HPDE6-E6E7 (cell line): Measurements from ENCODE around the gene XRCC2.
"Not testable (repeated sequence)": the region's sequence is repeated elsewhere in the genome, so short reads cannot be mapped to it uniquely, and the experiment has no call there.

Experiments used
- DNase-seq: peaks from one replicate; pipeline ENCODE4 v3.0.0; 2011; ENCODE audit warnings: missing footprints; ENCODE audit errors: extremely low spot score

XRCC2 gene

DNA sequence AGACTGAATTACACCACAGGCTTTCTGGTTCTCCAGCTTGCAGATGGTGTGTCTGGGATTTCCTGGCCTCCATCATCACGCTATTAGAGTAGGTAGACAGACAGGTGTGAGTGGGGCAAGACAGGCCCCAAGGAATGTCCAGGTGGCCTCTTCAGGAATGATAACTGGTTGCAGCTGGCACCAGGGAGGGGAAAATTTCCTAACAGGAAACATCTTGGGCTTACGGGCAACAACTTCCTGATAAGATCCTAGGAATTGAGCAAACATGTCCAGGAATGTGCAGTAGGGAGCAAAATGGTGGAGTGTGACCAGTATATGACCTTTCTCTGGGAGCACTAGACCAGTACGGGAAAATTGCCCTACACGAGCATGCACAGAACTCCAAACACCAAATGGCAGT lies 11.3 kb downstream of the XRCC2 start:
- no peak for DNase-seq

DNA sequence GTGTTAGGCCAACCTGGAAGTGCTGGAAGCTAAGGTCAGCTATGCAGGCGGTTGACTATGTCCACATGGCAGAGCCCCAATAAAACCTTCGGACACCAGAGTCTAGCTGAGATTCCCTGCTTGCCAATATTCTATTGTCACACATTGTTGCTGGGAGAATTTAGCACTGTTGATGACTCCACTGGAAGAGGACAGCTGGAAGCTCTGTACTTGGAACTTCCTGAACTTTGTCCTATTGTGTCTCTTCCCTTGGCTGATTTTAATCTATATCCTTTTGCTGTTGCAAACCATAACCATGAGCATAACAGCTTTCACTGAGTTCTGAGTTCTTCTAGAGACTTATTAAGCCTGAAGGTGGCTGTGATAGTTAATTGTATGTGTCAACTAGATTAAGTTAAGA lies 12.0 kb downstream of the XRCC2 start:
- no peak for DNase-seq

DNA sequence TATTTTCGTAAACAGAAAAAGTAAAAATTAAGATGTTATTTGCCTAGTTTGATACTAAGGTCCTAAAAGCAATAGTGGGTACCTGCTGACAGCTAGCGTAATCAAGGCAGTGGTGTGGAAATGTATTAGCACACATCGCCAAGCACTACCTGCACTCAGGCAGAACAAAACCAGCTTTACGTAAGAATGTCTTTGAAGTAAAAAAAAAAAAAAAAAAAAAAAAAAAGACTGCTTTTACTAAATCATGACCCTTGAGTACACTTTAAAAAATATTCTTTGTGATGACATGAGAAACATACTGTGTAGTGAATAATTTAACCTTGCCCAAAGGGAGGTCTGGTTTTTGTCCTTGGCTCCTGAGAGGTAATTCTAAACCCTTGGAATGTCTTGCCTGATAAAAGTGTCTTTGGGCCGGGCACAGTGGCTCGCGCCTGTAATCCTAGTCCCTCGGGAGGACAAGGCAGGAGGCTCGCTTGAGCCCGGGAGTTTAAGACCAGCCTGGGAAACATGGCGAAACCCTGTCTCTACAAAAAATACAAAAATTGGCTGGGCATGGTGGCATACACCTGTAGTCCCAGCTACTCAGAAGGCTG lies 12.7 kb downstream of the XRCC2 start:
- no peak for DNase-seq

DNA sequence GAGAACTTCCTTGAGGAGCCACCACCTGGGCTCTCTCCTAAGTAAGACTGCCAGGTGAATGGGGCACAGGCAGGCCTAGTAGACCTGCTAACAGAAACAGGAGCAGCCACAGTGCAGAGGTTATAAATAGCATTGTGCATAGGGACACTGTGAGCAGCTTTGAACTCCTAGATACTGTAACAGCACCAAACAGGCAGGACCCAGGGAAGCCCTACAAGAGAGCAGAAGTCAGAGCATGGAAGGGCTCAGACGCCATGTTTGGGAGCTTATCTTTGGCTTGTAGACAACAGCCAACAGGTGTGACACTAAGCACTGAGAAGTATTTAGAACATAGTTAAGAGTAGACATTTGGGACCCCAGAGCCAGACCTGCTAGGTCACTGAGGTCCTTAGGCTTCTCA lies 14.5 kb downstream of the XRCC2 start:
- DNase-seq = no peak

DNA sequence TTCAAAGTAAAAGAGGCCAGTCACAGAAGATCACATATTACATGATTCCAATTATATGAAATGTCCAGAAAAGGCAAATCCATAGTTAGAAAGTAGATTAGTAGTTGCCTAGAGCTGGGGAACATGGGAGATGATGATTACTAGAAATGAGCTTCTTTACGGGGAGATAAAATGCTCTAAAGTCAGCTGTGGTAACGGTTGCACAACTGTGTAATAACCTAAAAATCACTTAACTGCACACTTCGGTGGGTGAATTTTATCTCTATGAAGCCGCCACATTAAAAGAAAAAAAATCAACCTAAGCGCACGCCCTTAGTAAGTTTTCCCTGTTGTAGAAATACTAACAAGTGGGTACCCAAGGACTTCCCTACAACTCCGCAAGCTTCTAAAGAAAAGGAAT lies 15.9 kb downstream of the XRCC2 start:
- DNase-seq = no peak

DNA sequence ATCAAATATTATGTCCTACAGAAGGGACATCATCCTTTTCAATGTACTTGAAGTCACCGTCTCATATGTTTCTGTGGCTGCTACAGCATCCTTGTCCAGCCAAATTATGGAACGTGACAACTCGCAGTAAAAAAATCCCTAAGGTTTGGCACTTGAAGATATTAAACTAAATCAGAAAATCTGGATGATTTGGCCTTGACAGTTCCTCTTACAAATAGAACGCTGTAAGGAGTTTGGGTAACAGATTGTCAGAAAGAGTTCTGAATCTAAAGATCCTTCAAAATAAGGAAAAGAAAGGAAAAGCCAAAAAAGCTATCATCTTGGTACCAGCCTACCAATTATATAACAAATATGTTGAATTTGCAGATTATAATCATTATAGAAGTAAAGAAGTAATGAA lies 21.0 kb downstream of the XRCC2 start:
- no peak for DNase-seq

DNA sequence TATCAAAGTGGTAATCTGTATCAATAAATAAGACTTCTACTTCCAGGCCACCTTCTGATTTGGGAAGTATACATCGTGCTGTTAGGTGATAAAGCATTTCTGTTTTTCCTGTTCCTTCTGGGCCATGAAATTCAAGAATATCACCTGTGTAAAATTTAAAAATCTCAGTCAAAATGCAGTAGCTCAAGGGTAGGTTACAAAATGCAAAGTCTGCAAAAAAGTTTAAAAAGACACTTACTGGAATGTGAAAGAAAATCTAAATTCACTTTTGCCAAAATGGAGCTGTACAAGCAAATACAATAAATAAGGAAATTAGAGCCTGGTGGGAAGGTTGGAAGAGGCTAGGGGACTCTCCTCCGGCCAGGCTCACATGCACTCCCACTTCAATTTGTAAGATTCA lies 26.7 kb downstream of the XRCC2 start:
- DNase-seq = no peak

DNA sequence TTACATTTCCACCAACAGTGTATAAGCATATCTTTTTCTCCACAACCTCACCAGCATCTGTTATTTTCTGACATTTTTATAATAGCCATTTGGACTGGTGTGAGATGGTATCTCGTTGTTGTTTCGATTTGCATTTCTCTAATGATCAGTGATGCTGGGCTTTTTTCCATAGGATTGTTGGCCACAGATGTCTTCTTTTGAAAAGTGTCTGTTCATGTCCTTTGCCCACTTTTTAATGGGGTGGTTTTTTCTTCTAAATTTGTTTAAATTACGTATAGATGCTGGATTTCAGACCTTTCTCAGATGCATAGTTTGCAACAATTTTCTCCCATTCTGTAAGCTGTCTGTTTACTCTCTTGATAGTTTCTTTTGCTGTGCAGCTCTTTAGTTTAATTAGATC lies 28.9 kb downstream of the XRCC2 start:
- DNase-seq = no peak

DNA sequence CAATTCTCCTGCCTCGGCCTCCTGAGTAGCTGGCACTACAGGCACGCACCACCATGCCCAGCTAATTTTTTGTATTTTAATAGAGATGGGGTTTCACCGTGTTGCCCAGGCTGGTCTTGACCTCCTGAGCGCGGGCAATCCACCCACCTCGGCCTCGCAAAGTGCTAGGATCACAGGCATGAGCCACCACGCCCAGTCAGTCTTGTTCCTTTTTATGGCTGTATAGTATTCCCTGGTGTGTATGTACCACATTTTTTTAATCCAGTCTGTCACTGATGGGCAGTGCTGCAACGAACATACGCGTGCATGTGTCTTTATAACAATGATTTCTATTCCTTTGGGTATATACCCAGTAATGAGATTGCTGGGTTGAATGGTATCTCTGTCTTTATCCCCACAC lies 29.4 kb downstream of the XRCC2 start:
- DNase-seq = not testable (repeated sequence)

DNA sequence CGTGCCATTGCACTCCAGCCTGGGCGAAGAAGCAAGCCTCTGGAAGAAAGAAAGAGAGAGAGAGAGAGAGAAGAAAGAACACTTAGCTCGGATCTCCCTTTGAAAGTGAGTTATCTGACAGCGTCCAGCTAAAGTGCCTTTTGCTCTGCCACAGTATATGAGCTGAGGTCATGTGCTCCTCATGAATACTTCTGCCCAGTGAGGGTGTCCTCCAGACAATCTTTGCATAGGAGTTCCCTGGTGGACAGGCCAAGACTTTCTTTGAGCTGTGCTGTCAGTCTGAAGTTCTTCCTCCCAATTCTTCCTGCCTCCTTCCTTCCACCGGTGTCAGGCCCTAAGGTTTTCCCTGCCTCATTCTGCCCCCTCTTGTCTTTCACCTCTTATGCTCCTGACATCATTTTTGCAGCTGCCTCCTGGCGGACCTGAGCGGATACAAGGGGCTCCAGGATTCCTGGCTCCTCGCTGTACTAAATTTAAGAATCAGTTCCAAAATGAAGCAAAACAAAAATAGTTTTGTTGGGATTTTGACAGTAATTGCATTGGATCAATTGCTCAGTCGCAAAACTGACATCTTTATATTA lies 31.9 kb downstream of the XRCC2 start:
- DNase-seq = no peak

DNA sequence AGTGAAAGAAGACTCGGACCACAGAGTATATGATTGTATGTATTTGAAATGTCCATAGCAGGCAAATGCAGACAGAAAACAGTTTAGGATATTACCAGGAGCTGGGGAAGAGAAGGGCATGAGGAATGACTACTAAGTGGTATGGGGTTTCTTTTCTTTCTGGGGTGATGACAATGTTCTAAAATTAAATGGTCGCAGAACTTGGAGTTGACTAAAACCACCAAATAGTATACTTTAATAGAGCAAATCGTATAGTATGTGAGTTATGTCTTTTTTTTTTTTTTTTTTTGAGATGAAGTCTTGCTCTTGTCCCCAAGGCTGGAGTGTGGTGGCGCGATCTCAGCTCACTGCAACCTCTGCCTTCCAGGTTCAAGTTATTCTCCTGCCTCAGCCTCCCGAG lies 34.6 kb downstream of the XRCC2 start:
- DNase-seq = no peak

DNA sequence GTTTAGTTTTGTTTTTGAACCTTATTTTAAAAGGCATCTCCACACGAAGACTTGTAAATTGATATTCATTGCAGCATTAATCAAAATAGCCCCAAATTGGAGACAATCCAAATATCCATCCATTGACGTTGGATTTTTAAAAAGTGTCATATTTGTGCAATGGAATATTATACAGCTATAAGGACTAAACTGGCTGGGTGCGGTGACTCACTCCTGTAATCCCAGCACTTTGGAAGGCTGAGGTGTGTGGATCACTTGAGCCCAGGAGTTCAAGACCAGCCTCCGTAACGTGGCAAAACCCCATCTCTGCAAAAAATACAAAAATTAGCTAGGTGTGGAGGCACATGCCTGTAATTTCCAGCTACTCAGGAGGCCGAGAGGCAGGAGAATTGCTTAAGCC lies 35.1 kb downstream of the XRCC2 start:
- no peak for DNase-seq

DNA sequence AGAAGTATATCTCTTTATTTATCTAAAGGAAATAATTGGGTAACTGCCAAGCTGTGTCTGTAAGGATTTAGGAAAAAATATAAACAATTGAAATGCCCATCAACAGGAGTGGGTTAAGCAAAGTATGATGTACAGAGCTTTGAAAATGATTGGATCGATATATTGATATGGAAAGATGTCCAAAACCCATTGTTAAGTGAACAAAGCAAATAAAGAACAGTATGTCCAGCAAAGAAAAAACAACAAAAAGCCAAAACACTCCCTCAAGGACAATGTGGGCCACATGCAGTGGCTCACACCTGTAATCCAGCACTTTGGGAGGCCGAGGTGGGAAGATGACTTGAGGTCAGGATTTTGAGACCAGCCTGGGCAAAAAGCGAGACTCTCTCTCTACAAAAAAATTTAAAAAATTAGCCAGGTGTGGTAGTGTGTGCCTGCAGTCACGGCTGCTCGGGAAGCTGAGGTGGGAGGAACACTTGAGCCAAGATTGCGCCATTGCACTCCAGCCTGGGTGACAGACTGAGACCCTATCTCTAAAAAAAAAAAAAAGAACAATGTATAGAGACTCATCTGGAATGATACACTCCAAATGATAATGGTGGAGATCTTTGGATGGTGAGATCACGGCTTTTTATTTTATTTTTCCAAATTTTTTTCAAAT lies 37.9 kb downstream of the XRCC2 start:
- DNase-seq = no peak

DNA sequence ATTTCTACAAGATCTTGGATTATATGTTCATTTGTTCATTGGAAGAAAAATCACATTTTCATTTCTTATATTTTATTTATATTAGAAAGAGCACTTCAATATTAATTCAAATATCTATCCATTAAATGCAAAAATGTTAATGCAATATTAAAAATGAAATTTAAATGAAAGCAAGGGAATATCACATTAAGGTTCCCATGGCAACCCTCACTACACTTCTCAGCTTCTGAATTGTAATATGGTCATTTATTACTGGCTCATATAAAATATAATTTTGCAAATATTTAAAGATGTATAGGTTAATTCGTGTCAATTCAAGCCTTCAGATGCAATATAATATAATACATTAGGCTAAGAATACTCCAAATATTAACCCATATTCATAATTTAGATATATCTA lies 38.8 kb downstream of the XRCC2 start:
- no peak for DNase-seq

DNA sequence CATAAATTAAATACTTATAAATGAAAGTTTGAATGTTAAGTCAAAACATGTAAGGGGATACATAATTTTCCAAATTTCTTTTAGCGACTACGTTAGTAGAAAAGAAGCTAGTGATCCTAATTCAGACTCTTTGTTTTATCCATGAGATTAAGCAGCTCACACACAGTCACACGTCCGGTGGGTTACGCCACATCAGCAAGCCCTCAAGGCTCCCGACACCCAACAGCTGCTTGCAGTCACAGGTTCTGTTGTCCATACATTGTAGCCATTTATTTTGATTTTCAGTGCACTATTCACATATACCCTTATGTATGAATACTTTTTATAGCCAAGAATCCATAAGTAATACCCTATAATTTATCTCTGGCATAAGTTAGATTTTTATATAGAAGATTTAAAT lies 39.5 kb downstream of the XRCC2 start:
- no peak for DNase-seq

DNA sequence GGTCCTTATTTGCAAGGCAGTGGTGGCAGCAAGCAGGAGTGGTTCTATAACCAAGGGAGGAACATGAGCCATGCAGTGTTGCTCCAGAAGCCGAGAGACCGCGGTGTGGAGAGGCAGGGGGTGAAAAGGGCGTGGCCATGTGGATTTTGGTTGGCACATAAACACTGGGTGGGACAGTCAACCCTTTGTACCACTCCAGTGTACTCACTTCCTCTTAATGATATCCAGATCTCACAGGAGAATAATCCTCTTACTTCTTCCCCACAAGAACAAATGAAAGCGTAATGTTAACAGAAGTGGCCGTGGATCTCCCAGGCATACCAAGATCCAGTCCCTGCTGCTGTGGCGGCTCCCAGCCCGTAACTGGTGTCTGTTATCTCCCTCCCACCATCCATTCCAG lies 42.4 kb downstream of the XRCC2 start:
- no peak for DNase-seq

DNA sequence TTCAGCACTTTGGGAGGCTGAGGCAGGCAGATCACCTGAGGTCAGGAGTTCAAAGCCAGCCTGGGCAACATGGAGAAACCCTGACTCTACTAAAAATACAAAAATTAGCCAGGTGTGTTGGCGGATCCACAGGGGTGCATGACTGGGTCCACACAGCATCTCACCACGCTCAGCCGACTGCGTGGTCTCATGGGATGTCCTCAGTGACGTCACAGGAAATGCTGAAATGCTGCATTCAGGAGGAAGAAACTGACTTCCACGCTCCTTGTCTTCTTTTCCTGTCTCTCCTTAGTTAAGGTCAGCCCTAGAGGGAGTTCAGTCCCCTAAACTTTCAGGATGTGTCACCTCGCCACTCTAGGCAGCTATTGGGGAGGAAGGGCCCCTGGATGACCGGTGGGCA lies 42.9 kb downstream of the XRCC2 start:
- no peak for DNase-seq

DNA sequence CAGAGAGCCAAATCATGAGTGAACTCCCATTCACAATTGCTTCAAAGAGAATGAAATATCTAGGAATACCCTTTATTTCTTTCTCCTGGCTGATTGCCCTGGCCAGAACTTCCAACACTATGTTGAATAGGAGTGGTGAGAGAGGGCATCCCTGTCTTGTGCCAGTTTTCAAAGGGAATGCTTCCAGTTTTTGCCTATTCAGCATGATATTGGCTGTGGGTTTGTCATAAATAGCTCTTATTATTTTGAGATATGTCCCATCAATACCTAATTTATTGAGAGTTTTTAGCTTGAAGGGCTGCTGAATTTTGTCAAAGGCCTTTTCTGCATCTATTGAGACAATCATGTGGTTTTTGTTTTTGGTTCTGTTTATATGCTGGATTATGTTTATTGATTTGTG lies 47.2 kb downstream of the XRCC2 start:
- DNase-seq = not testable (repeated sequence)

DNA sequence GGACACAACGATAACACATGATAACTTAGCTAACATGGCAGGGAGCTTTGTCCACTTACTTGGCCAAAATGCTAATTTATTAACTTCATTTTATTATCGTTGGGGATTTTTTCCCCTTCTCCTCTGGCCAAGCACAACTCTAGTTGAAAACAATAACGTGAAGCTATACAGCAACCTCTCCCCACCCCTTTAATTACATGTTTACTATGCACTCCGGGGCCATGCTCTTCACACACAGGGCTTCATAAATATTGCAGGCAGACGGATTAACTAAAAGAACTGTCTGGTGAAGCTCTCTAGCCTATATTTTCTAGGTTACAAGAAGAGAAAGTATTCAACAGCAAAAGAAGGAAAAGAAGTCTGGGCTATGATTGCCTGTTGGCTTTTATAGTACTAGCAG lies 51.7 kb downstream of the XRCC2 start:
- no peak for DNase-seq

DNA sequence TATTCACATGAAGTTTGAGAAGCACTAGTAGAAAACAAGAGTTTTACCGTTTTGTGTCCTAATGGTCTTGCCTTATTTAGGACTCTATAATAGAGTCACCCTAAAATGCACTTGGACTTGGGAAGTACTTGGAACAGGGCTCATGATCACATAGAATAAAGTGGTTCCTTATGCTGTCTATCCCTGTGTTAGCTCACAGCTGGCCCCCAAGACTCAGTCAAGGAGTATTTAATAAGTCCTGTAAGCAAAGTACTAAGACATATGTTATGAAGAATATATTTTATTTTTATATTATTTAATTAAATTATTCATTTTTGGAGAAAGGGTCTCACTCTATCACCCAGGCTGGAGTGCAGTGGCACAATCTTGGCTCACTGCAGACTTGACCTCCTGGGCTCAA lies 54.5 kb downstream of the XRCC2 start:
- no peak for DNase-seq

DNA sequence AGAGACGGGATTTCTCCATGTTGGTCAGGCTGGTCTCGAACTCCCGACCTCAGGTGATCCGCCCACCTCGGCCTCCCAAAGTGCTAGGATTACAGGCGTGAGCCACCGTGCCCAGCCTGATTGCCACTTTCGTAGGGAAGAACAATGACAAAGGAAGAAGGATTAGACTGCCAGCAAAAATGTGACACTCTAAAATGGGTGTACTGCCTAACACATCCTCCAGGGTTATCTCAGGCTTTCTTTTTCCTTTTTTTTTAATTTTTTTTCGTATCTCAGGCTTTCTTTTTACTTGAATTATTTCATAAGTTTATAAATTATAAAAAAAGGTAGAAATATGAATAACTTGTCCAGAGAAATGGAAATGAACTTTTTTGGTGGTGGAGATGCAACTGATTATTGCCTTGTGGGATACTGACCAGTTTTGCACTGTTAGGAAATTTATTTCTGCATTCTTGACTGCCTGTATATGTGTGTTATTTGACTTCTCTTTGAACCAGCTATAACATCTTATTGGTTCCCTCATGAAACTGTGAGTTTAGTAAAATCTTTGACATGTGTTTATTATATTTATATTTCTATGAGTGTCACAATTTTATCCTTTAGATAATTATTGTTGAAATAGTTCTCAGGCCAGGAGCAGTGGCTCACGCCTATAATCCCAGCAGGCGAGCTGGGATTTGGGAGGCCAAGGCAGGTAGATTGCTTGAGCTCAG lies 56.8 kb downstream of the XRCC2 start:
- no peak for DNase-seq

DNA sequence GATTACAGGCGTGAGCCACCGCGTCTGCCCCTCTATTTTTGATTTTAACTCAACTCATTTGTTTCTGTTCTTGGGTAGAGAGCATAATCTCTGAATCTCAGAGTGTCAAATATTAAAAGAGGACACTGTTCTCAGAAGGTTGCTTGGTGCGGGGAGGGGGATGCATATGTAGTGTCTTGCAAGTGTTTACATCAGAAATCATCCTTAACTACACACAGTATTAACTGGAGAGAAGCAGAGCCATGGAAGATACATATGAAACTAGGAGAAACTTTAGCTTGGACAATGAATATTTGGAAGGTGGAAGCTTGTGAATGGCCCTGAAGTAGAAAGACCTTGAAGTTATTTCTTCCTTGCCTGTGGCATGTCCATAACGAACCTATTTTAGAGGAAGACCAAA lies 57.5 kb downstream of the XRCC2 start:
- no peak for DNase-seq

DNA sequence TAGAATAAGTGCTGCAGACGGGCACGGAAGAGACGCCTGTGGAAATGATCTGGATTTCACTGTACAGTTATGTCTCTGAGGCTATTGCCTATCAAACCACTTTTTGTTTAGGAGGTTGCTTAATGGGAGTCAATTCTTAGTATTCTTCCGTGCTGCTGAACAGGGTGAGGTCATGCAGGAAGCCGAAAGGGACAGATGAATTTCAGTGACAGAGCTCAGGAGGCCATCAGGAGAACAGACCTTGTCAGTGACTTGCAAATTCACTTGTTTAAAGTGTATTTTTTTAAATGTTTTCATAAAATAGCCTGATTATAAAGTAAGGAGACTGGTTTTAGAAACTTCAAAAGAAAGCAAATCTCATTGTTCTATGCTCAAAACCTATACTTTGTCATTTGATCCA lies 58.9 kb downstream of the XRCC2 start:
- DNase-seq = no peak
